DND-41 (cell line): ENCODE data around the gene MBD3.

Experiments
- ATAC-seq: fragments of 200-7000 bp; cut with Tn5 transposase; 3 replicates; pipeline ENCODE4 v1.9.1; 2021; ENCODE audit warnings: low read depth; ENCODE audit not compliant: insufficient read depth
- DNase-seq: peaks from one replicate; pipeline ENCODE4 v3.0.0-alpha.2; 2020
- H2AFZ ChIP-seq: 2 replicates; pipeline ENCODE4 v1.6.0; 2012; ENCODE audit warnings: low read depth, low read length
- H3K27ac ChIP-seq: 2 replicates; pipeline ENCODE4 v1.5.1; 2012; ENCODE audit warnings: low read length, inconsistent platforms
- H3K27me3 ChIP-seq: fragments of 200-600 bp; sonication (generic); 2 replicates; pipeline ENCODE4 v1.6.0; 2012; ENCODE audit warnings: low read length, mild to moderate bottlenecking, inconsistent platforms; ENCODE audit not compliant: insufficient read depth, poor library complexity
- H3K36me3 ChIP-seq: 2 replicates; pipeline ENCODE4 v1.5.1; 2012; ENCODE audit warnings: low read length, inconsistent platforms; ENCODE audit not compliant: insufficient read depth
- H3K4me1 ChIP-seq: 2 replicates; pipeline ENCODE4 v1.5.1; 2012; ENCODE audit warnings: mild to moderate bottlenecking, low read length; ENCODE audit not compliant: insufficient read depth
- H3K4me2 ChIP-seq: 2 replicates; pipeline ENCODE4 v1.6.0; 2012; ENCODE audit warnings: mild to moderate bottlenecking, moderate library complexity, low read length, inconsistent platforms; ENCODE audit not compliant: insufficient read depth
- H3K4me3 ChIP-seq, 2 experiments: fragments of 200-600 bp in 1 of 2; shearing (Covaris generic) in 1 of 2; 2 replicates each; pipeline ENCODE4 v1.5.1; 2012 to 2016; ENCODE audit warnings: inconsistent platforms in 2 of 2, low read length in 2 of 2, mild to moderate bottlenecking in 2 of 2, low read depth in 1 of 2, moderate library complexity in 1 of 2
- H3K79me2 ChIP-seq: 2 replicates; pipeline ENCODE4 v1.6.0; 2012; ENCODE audit warnings: low read length, inconsistent platforms; ENCODE audit not compliant: insufficient read depth
- H3K9ac ChIP-seq: 2 replicates; pipeline ENCODE4 v1.6.0; 2012; ENCODE audit warnings: low read depth, mild to moderate bottlenecking, inconsistent platforms, low read length, moderate library complexity
- H3K9me3 ChIP-seq: 2 replicates; pipeline ENCODE4 v1.5.1; 2012; ENCODE audit warnings: low read length, moderate library complexity, mild to moderate bottlenecking, inconsistent platforms; ENCODE audit not compliant: insufficient read depth, severe bottlenecking
- H4K20me1 ChIP-seq: 2 replicates; pipeline ENCODE4 v1.6.0; 2012; ENCODE audit warnings: low read length; ENCODE audit not compliant: insufficient read depth
- EZH2 ChIP-seq: IDR thresholded peaks from 3 replicates; pipeline ENCODE4 v1.6.1; 2012; ENCODE audit warnings: borderline replicate concordance, low read depth, mild to moderate bottlenecking, moderate library complexity, low read length, inconsistent platforms; ENCODE audit not compliant: severe bottlenecking
- TF ChIP-seq, protein P1 (sequence below): IDR thresholded peaks from 2 replicates; pipeline ENCODE4 v1.5.1; 2012; ENCODE audit warnings: borderline replicate concordance, low read length, moderate library complexity, mild to moderate bottlenecking; ENCODE audit not compliant: poor library complexity, severe bottlenecking; ENCODE audit errors: extremely low read depth

The MBD3 gene

DNA sequence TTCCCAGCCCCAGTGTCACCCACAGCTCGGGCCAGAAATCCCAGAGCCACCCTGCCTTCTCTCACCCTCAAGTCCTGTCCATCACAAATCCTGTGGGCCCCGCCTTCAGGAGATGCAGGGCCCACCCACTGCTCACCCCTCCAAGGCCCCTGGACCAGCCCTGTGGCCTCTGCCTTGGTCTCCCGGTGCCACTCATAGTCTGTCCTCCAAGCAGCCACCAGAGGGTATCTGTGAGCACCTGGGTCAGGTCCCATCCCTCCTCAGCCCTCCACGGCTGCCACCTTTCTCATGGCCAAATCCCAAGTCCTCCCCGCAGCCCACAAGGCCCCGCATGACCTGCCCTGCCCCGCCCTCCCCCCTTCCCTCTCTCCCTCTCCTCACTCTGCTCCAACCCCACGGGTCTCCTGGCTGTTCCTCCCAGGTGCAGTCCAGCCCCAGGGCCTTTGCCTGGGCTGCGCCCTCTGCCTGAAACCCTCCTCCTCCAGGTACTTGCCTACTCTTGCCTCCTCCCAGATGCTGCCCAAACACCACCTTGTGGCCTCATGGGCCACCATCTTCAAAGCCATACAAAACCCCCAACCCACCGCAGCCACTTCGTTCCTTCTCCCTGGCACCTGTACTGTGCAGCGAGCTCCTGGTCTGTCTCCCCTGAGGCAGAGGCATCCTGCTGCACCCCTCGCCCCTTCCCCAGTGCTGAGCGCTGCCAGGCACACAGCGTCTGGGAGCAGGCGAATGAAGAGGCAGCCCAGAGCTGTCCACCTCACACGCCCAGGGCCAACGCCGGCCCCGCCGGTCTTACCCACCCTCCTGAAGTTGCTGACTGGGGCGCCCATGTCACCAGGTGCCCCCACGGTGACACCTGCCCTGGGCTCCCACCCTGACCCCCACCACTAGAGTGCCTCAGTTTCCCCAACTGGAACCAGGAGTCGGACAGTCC is 25.8 kb upstream of the MBD3 start:
- Histone ChIP-seq H3K4me2 (no peak overlapping the region), H3K36me3 (peaks cover 97% of the 10 kb centered on the region)
- ATAC-seq, result peak; percentile 67

DNA sequence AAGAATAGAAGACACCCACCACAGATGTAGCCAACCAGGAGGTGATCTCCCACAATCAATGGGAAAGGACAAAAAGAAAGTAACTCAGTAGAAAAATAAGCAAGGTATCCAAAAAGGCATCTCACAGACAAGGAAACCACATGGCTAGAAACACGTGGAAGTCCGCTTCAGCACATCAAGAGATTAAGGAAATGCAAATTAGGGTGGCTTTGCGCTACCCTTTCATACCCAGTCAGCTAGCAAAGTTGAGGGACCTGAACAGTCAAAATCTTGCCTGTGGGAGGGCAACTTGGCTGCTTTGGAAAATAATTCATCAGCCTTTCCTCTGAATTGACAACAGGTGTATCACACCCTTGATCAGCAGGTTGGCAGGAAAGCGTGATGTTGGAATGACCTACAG is 24.2 kb upstream of the MBD3 start:
- Histone ChIP-seq H3K4me1 (no peaks in the 10 kb centered on the region), H3K27ac (no peak overlapping the region), H3K9ac (no peak overlapping the region), H3K79me2 (peaks cover 31% of the 10 kb centered on the region), H2AFZ (no peak overlapping the region), H4K20me1 (peaks cover 73% of the 10 kb centered on the region), H3K27me3 (no peaks in the 10 kb centered on the region), H3K9me3 (no peaks in the 10 kb centered on the region), H3K4me3 (no peak overlapping the region), H3K4me2 (no peak overlapping the region), H3K36me3 (peaks cover 98% of the 10 kb centered on the region)
- no peak for DNase-seq
- no peak for ATAC-seq
- TF ChIP-seq, protein P1, sequence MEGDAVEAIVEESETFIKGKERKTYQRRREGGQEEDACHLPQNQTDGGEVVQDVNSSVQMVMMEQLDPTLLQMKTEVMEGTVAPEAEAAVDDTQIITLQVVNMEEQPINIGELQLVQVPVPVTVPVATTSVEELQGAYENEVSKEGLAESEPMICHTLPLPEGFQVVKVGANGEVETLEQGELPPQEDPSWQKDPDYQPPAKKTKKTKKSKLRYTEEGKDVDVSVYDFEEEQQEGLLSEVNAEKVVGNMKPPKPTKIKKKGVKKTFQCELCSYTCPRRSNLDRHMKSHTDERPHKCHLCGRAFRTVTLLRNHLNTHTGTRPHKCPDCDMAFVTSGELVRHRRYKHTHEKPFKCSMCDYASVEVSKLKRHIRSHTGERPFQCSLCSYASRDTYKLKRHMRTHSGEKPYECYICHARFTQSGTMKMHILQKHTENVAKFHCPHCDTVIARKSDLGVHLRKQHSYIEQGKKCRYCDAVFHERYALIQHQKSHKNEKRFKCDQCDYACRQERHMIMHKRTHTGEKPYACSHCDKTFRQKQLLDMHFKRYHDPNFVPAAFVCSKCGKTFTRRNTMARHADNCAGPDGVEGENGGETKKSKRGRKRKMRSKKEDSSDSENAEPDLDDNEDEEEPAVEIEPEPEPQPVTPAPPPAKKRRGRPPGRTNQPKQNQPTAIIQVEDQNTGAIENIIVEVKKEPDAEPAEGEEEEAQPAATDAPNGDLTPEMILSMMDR, result no peak
- TF ChIP-seq EZH2, result no peak

More for the DNA sequence above, 25.8 kb upstream of the MBD3 start:
- peak; percentile 35 for DNase-seq
- no peak overlapping the region for H3K4me3 ChIP-seq
- H3K9ac ChIP-seq, result no peak overlapping the region
- no peaks in the 10 kb centered on the region for H3K27me3 ChIP-seq
- H3K4me1 ChIP-seq, result no peaks in the 10 kb centered on the region
- no peaks in the 10 kb centered on the region for H3K9me3 ChIP-seq
- H3K79me2 ChIP-seq, result peaks cover 34% of the 10 kb centered on the region
- no peak overlapping the region for H3K27ac ChIP-seq
- TF ChIP-seq, protein P1, result peak; percentile 49
- no peak for TF ChIP-seq EZH2
- no peak overlapping the region for H2AFZ ChIP-seq
- peaks cover 71% of the 10 kb centered on the region for H4K20me1 ChIP-seq

DNA sequence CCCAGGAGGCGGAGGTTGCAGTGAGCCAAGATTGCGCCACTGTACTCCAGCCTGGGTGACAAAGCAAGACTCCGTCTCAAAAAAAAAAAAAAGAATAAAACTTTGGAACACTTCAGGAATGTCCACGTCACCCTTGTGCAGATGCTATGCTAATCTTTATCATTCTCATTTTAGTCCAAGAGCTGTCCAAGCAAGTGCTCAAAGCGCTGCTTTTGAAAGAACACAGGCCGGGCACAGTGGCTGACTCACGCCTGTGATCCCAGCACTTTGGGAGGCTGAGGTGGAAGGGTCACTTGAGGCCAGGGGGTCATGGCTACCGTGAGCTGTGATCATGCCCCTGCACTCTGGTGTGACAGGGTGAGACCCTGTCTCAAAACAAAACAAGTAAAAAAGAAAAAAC is 23.7 kb upstream of the MBD3 start:
- no peak overlapping the region for H2AFZ ChIP-seq
- no peak overlapping the region for H3K9ac ChIP-seq
- ATAC-seq (no peak), DNase-seq (no peak)
- H3K36me3 ChIP-seq, result peaks cover 97% of the 10 kb centered on the region
- H3K27ac ChIP-seq, result no peak overlapping the region
- no peaks in the 10 kb centered on the region for H3K9me3 ChIP-seq
- H4K20me1 ChIP-seq, result peaks cover 70% of the 10 kb centered on the region
- H3K4me1 ChIP-seq, result no peaks in the 10 kb centered on the region
- H3K4me3 ChIP-seq, result no peak overlapping the region
- H3K27me3 ChIP-seq, result no peaks in the 10 kb centered on the region
- TF ChIP-seq, protein P1, result no peak
- TF ChIP-seq EZH2, result no peak
- H3K4me2 ChIP-seq, result no peak overlapping the region
- H3K79me2 ChIP-seq, result peaks cover 29% of the 10 kb centered on the region
